PFSK-1 (cell line): ENCODE results near the gene SRSF6.

ENCODE experiments used
- FOXP2 ChIP-seq: optimal IDR thresholded peaks from 2 replicates; pipeline ENCODE3; 2011; ENCODE audit warnings: borderline replicate concordance, control low read depth, inconsistent platforms; ENCODE audit not compliant: insufficient read depth; ENCODE audit errors: extremely low read length, extremely low read depth
- POLR2AphosphoS5 ChIP-seq: IDR thresholded peaks from 2 replicates; pipeline ENCODE4 v1.6.1; 2012; ENCODE audit warnings: low read depth, mild to moderate bottlenecking, control low read depth, low read length, moderate library complexity
- REST ChIP-seq, 2 experiments: IDR thresholded peaks; 2 replicates each; pipeline versions ENCODE4 v1.6.1 to v1.8.0; 2011 to 2012; ENCODE audit warnings: low read depth in 2 of 2, low read length in 2 of 2, control low read depth in 1 of 2, inconsistent platforms in 1 of 2, mild to moderate bottlenecking in 1 of 2, moderate library complexity in 1 of 2; ENCODE audit not compliant: insufficient read depth in 1 of 2
- SIN3A ChIP-seq: IDR thresholded peaks from 2 replicates; pipeline ENCODE4 v1.6.1; 2012; ENCODE audit warnings: mild to moderate bottlenecking, low read length, moderate library complexity, borderline replicate concordance; ENCODE audit not compliant: insufficient read depth
- TAF1 ChIP-seq: IDR thresholded peaks from 2 replicates; pipeline ENCODE4 v1.6.1; 2012; ENCODE audit warnings: low read length, control low read depth, borderline replicate concordance; ENCODE audit not compliant: insufficient read depth

SRSF6 gene

GRCh38 chr20:43477193-43477592 is 19.5 kb downstream of the SRSF6 start:
- TF ChIP-seq REST (IDR thresholded peaks at IDR 0.05; ENCODE audit: insufficient read depth in 1 of 2, low read depth in 2 of 2, low read length in 2 of 2) (no peak), FOXP2 (no peak), SIN3A (no peak), POLR2AphosphoS5 (no peak), TAF1 (no peak)

GRCh38 chr20:43477619-43478018 is 19.9 kb downstream of the SRSF6 start:
- TF ChIP-seq TAF1 (no peak), SIN3A (no peak), REST (IDR thresholded peaks at IDR 0.05; ENCODE audit: insufficient read depth in 1 of 2, low read depth in 2 of 2, low read length in 2 of 2) (no peak), POLR2AphosphoS5 (no peak), FOXP2 (no peak)

- TF ChIP-seq POLR2AphosphoS5 (no peak), SIN3A (no peak), REST (IDR thresholded peaks at IDR 0.05; ENCODE audit: insufficient read depth in 1 of 2, low read depth in 2 of 2, low read length in 2 of 2) (no peak), FOXP2 (no peak), TAF1 (no peak)
These were observed 32.3 kb downstream of the SRSF6 start for GRCh38 chr20:43490038-43490437.

DNA sequence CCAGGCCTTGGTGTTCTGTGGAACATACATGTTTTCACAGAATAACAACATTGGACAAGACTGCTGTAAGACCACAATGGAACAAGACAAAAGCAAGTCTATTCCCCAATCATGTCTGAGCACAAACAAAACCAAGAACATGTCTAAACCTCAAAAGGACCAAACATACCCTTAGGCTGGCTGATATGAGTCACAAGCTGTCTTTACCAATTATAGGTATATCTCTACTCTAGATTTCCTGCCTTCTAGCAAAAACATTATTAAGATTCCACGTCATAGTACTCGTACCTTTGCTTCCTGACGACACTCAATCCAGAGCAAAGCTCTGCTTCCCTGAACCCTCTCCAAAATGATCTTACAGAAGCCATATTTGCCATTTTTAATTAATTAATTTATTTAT is 34.4 kb downstream of the SRSF6 start:
- TF ChIP-seq FOXP2, result no peak
- TF ChIP-seq POLR2AphosphoS5, result no peak
- no peak for TF ChIP-seq TAF1

DNA sequence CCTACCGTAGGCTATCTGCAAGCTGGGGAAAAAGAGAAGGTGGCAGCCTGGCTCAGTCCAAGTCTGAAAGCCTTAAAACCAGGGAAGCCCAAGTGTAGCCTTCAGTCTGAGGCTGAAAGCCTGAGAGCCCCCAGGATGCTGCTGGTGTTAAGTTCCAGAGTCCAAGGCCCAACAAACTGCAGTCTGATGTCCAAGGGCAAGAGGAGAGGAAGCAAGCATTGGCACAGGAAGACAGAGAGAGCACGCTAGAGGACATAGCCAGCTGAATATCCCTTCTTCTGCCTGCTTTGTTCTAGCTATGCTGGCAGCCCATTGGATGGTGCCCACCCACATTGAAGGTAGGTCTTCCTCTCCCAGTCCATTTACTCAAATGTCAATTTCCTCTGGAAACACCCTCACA is 37.7 kb downstream of the SRSF6 start:
- TF ChIP-seq TAF1, result no peak
- TF ChIP-seq SIN3A, result no peak
- TF ChIP-seq POLR2AphosphoS5, result no peak
- no peak for TF ChIP-seq FOXP2
- no peak for TF ChIP-seq REST (IDR thresholded peaks at IDR 0.05; ENCODE audit: insufficient read depth in 1 of 2, low read depth in 2 of 2, low read length in 2 of 2)
